H1 (cell line): Measurements from ENCODE around the gene BAZ2B. TPM values are rescaled to one million over a fixed set of nuclear protein-coding genes. Genes with fewer than 3 reads are reported as not detected.

Experiments
- YY1 ChIP-seq: IDR thresholded peaks from 2 replicates; pipeline ENCODE4 v1.6.1; 2011; ENCODE audit warnings: low read depth, mild to moderate bottlenecking, low read length
- polyA plus RNA-seq, 7 experiments: library from polyadenylated mRNA; depleted of rRNA in 3 of 7; stranded (reverse) in 5 of 7; unstranded in 2 of 7; fragments of >200 nt in 5 of 7; fragments of 200-250 nt in 2 of 7; gene quantifications; 1 replicate in 5 of 7; 2 replicates in 1 of 7; 4 replicates in 1 of 7; pipeline versions ENCODE4 v1.2.1 to v1.2.3, GENCODE V29; 2011 to 2013; ENCODE audit warnings: missing spikeins in 2 of 7, mixed read lengths in 2 of 7
- total RNA-seq: library from RNA; stranded (reverse); fragmentation: NEBNext Ultra II Directional; extraction: Animal tissue kit (Norgen Biotek cat#: 25700); gene quantifications from 2 replicates; pipeline ENCODE4 v1.2.1, GENCODE V29; 2021

The BAZ2B gene
- total and polyA plus RNA-seq, 2 of the 8 experiments (the other 6 are each of a cell fraction or from before 2014, with no cell fraction given), result 15.2 to 46.3 TPM

DNA sequence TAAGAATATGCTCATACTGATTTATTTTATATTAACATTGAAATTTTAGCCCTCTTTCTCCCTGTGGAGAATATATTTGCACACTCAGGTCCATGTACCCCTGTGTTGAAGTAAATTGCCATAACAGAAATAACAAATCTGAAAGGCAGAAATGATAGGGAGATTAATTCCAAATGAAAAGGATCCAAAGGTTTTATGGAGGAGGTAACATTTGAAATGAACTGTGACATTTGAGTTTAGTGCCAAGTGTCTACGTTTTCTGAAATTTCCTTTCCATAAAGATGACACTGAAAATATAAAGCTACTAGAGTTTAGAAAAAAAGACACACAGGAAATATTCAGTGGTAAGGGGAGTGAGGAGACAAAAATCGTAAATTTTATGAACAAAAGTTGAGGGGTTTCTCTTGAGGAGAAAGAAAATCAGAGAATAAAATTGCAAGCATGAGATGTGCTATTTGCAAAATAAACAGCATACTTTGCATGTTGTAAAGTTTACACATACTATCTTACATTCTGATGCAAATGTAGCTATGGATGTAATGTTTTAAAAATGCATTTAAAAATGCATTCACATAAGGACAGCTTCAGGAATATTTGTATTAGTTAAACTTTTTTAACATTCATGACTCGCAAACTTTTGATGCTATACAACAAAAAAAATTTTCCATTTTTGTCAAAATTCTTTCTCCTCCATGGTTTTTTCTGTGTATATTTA lies 69.5 kb downstream of the BAZ2B start (continued):
- no peak for TF ChIP-seq YY1
